ENCODE measurements around the gene NME2. TPM values are rescaled to one million over a fixed set of nuclear protein-coding genes. Genes with fewer than 3 reads are reported as not detected.
"Not testable (repeated sequence)": the region's sequence is repeated elsewhere in the genome, so short reads cannot be mapped to it uniquely, and the experiment has no call there.

The NME2 gene
- total RNA-seq, 4 donors from 2014 or later: 338 to 534 (median 488) TPM

- 0% methylated on average over 18 to 45 of the region's 68 CpGs for WGBS, 2 donors
- intact Hi-C loops (cut with DNase I; ENCODE audit: low total_unique reads): no loop called here
- DNase-seq (ENCODE audit: low spot score in 2 of 2): peak; percentile 96 to 99
Measured at GRCh38 chr17:51120739-51121619, 45.2 kb upstream of the NME2 start, which contains the start of gene SPAG9. Gene SPAG9 (minus strand): TSS chr17:51120868. CDS start chr17:51120656, 212 bp downstream.

GRCh38 chr17:51121620-51122472 lies 44.4 kb upstream of the NME2 start:
- intact Hi-C loops (cut with DNase I; ENCODE audit: low total_unique reads): no loop called here
- TF ChIP-seq CTCF (IDR thresholded peaks at IDR 0.05) (no peak), POLR2A (IDR thresholded peaks at IDR 0.05) (peak in 1 of 2 donors; percentile 83)
- 9 to 10% methylated on average over 23 of the region's 23 CpGs for WGBS, 2 donors
- H3K4me3 ChIP-seq (ENCODE audit: low read depth, poor library complexity, severe bottlenecking): no peak overlapping the region
- peak; percentile 97 to 99 for DNase-seq (ENCODE audit: low spot score in 2 of 2)

More at GRCh38 chr17:51120739-51121619, 45.2 kb upstream of the NME2 start, which contains the start of gene SPAG9:
- H3K4me3 ChIP-seq (ENCODE audit: low read depth, poor library complexity, severe bottlenecking): peak within 1 kb of the TSS; percentile 98
- no peak for TF ChIP-seq CTCF (IDR thresholded peaks at IDR 0.05)
- TF ChIP-seq POLR2A (IDR thresholded peaks at IDR 0.05): peak in 1 of 2 donors; percentile 68

GRCh38 chr17:51122473-51123115 lies 43.6 kb upstream of the NME2 start:
- DNase-seq (ENCODE audit: low spot score in 2 of 2); H3K4me3 ChIP-seq (ENCODE audit: low read depth, poor library complexity, severe bottlenecking); intact Hi-C loops (cut with DNase I; ENCODE audit: low total_unique reads): not testable (repeated sequence)
- 78 to 79% methylated on average over 10 of the region's 10 CpGs for WGBS, 2 donors

- H3K4me3 ChIP-seq (ENCODE audit: low read depth, poor library complexity, severe bottlenecking): no peak overlapping the region
- WGBS, 2 donors: 91% methylated on average over 5 of the region's 5 CpGs
- DNase-seq (ENCODE audit: low spot score in 2 of 2): no peak
- intact Hi-C loops (cut with DNase I; ENCODE audit: low total_unique reads): no loop called here
- TF ChIP-seq POLR2A (IDR thresholded peaks at IDR 0.05): no peak
- no peak for TF ChIP-seq CTCF (IDR thresholded peaks at IDR 0.05)
Measured at GRCh38 chr17:51124640-51125503, 41.3 kb upstream of the NME2 start.

DNA sequence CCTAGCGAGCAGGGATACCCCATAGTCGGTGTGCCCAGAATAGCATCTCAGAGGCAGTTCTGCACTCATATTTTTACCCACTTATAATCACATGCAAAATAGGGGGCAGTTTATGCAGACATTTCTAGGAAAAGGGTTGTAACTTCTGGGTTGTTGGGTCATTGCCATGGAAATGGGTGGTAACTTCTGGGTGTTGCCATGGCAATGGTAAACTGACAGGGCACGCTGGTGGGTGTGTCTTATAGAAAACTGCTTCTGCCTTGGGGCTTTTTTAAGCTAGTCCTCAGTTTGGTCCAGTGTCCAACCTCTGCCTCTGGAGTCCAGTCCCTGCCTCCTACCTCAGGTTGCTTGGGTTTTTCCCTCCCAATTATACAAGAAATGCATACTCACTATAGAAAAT lies 38.1 kb upstream of the NME2 start:
- no peak for TF ChIP-seq POLR2A (IDR thresholded peaks at IDR 0.05)
- intact Hi-C loops (cut with DNase I; ENCODE audit: low total_unique reads): no loop called here
- no peak overlapping the region for H3K4me3 ChIP-seq (ENCODE audit: low read depth, poor library complexity, severe bottlenecking)
- DNase-seq (ENCODE audit: low spot score in 2 of 2): no peak
- 47 to 50% methylated on average over 3 of the region's 3 CpGs for WGBS, 2 donors

DNA sequence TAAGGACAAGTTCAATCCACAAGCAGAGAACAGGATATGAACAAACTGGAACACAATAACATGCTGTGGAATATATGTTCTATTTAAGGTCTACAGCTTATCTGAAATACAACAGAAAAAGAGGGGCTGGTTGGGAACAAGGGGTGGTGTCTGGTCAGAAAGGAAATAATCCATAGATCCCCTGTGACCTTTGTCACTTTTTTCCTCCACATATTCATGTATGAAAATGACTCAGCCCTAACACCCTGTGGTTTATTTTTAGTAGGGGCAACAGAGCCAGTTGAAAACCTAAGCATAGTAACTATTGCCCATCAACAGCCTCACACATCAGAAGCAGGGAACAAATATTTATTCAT lies 33.3 kb upstream of the NME2 start:
- intact Hi-C loops (cut with DNase I; ENCODE audit: low total_unique reads): no loop called here
- H3K4me3 ChIP-seq (ENCODE audit: low read depth, poor library complexity, severe bottlenecking): no peak overlapping the region
- no peak for DNase-seq (ENCODE audit: low spot score in 2 of 2)
- TF ChIP-seq CTCF (IDR thresholded peaks at IDR 0.05) (no peak), POLR2A (IDR thresholded peaks at IDR 0.05) (no peak)

Measured in lower leg skin (tissue), 4 donors.